H1 (cell line): Measurements from ENCODE around the gene POLR2H. TPM values are rescaled to one million over a fixed set of nuclear protein-coding genes. Genes with fewer than 3 reads are reported as not detected.

ENCODE experiments used
- CTCF ChIA-PET: fragments of 300-600 bp; sonication (Branson Sonifier 250); formaldehyde crosslinking; loops from one replicate; lab custom pipeline; 2021; ENCODE audit not compliant: partially characterized antibody; lab: Charles Lee
- POLR2A ChIA-PET: fragments of 300-600 bp; sonication (Branson Sonifier 250); formaldehyde crosslinking; loops from one replicate; lab custom pipeline; 2021; ENCODE audit warnings: inconsistent platforms; ENCODE audit not compliant: partially characterized antibody; lab: Charles Lee
- DNase-seq, 2 experiments: peaks; one replicate each; pipeline versions ENCODE4 v3.0.0 to v3.0.0-alpha.2; 2010 to 2022; ENCODE audit warnings: low spot score in 2 of 2, low read depth in 1 of 2, mixed read lengths in 1 of 2
- FAIRE-seq: peaks from 2 replicates; lab custom pipeline; 2011; peaks lifted over from hg19 to GRCh38; lab: Jason Lieb, UNC
- H2AFZ ChIP-seq: 2 replicates; pipeline ENCODE4 v1.8.1; 2012; ENCODE audit warnings: low read length, inconsistent platforms
- H2AK5ac ChIP-seq: 2 replicates; pipeline ENCODE4 v1.6.1; 2013; ENCODE audit warnings: low read depth, low read length
- H2BK120ac ChIP-seq: replicated peaks from 2 replicates; pipeline ENCODE3; 2013; ENCODE audit warnings: low read depth, low read length, inconsistent platforms
- H2BK12ac ChIP-seq: 2 replicates; pipeline ENCODE4 v1.6.1; 2013; ENCODE audit warnings: low read depth, low read length
- H2BK15ac ChIP-seq: 2 replicates; pipeline ENCODE4 v1.6.1; 2013; ENCODE audit warnings: low read length
- H2BK20ac ChIP-seq: 2 replicates; pipeline ENCODE4 v1.6.1; 2013; ENCODE audit warnings: low read length
- H2BK5ac ChIP-seq: 2 replicates; pipeline ENCODE4 v1.6.1; 2013; ENCODE audit warnings: low read depth, low read length
- H3K14ac ChIP-seq: 2 replicates; pipeline ENCODE4 v1.6.1; 2013; ENCODE audit warnings: inconsistent platforms; ENCODE audit not compliant: insufficient read length
- H3K18ac ChIP-seq: 2 replicates; pipeline ENCODE4 v1.6.1; 2013; ENCODE audit warnings: low read length; ENCODE audit errors: extremely low read depth
- H3K23ac ChIP-seq: 2 replicates; pipeline ENCODE4 v1.6.1; 2013; ENCODE audit warnings: inconsistent platforms; ENCODE audit not compliant: insufficient read length
- H3K23me2 ChIP-seq: 2 replicates; pipeline ENCODE4 v1.6.1; 2013; ENCODE audit warnings: low read depth, low read length
- H3K27ac ChIP-seq: 2 replicates; pipeline ENCODE4 v1.6.1; 2011; ENCODE audit warnings: low read depth, low read length, inconsistent platforms
- H3K27me3 ChIP-seq, 4 experiments: replicated peaks in 1 of 4; 1 replicate in 1 of 4; 2 replicates in 3 of 4; pipeline versions ENCODE4 v1.6.1 to v1.8.1; 2011 to 2013; ENCODE audit warnings: low read length in 3 of 4, mild to moderate bottlenecking in 3 of 4, inconsistent platforms in 2 of 4, mixed read lengths in 2 of 4, moderate library complexity in 1 of 4; ENCODE audit not compliant: control insufficient read depth in 3 of 4, insufficient read depth in 3 of 4; ENCODE audit errors: extremely low read depth in 1 of 4
- H3K36me3 ChIP-seq, 4 experiments: 2 replicates each; pipeline versions ENCODE4 v1.6.1 to v1.8.1; 2011 to 2013; ENCODE audit warnings: mild to moderate bottlenecking in 4 of 4, low read length in 3 of 4, moderate library complexity in 2 of 4, control low read depth in 1 of 4, inconsistent platforms in 1 of 4; ENCODE audit not compliant: insufficient read depth in 4 of 4, control insufficient read depth in 2 of 4
- H3K4ac ChIP-seq: replicated peaks from 2 replicates; pipeline ENCODE3; 2013; ENCODE audit warnings: low read length, low read depth, mixed read lengths, inconsistent platforms; ENCODE audit not compliant: insufficient read length
- H3K4me1 ChIP-seq, 4 experiments: replicated peaks in 1 of 4; 1 replicate in 1 of 4; 2 replicates in 3 of 4; pipeline versions ENCODE4 v1.6.1 to v1.8.1; 2011 to 2013; ENCODE audit warnings: low read length in 3 of 4, inconsistent platforms in 2 of 4, mixed read lengths in 1 of 4; ENCODE audit not compliant: insufficient read depth in 4 of 4, control insufficient read depth in 3 of 4
- H3K4me2 ChIP-seq, 2 experiments: 2 replicates each; pipeline versions ENCODE4 v1.6.1 to v1.8.1; 2011 to 2013; ENCODE audit warnings: low read depth in 2 of 2, low read length in 2 of 2, control low read depth in 1 of 2, inconsistent platforms in 1 of 2, mild to moderate bottlenecking in 1 of 2; ENCODE audit not compliant: insufficient read depth in 1 of 2
- H3K4me3 ChIP-seq, 4 experiments: fragments of 200-600, 300-600 bp in 1 of 4; sonication (generic), shearing (Covaris generic), sonication (Bioruptor Twin) in 1 of 4; 2 replicates each; pipeline versions ENCODE4 v1.5.1 to v1.8.1; 2011 to 2016; ENCODE audit warnings: low read length in 4 of 4, low read depth in 3 of 4, control low read depth in 2 of 4, inconsistent platforms in 2 of 4, mild to moderate bottlenecking in 2 of 4, mixed read lengths in 1 of 4, moderate library complexity in 1 of 4; ENCODE audit not compliant: insufficient read depth in 2 of 4; ENCODE audit errors: extremely low read depth in 1 of 4
- H3K56ac ChIP-seq: replicated peaks from 2 replicates; pipeline ENCODE3; 2013; ENCODE audit warnings: low read depth, mild to moderate bottlenecking, mixed read lengths, low read length, inconsistent platforms; ENCODE audit not compliant: insufficient read length
- H3K79me1 ChIP-seq: 2 replicates; pipeline ENCODE4 v1.6.1; 2013; ENCODE audit warnings: low read depth, low read length, control low read depth
- H3K79me2 ChIP-seq, 2 experiments: 2 replicates each; pipeline versions ENCODE4 v1.6.1 to v1.8.1; 2012 to 2013; ENCODE audit warnings: low read length in 2 of 2, mild to moderate bottlenecking in 2 of 2, inconsistent platforms in 1 of 2; ENCODE audit not compliant: insufficient read depth in 2 of 2, control insufficient read depth in 1 of 2
- H3K9ac ChIP-seq, 4 experiments: replicated peaks in 1 of 4; 1 replicate in 1 of 4; 2 replicates in 3 of 4; pipeline versions ENCODE4 v1.6.1 to v1.8.1; 2011 to 2013; ENCODE audit warnings: low read depth in 3 of 4, low read length in 3 of 4, control low read depth in 2 of 4, mild to moderate bottlenecking in 2 of 4, moderate library complexity in 2 of 4, inconsistent platforms in 1 of 4; ENCODE audit errors: extremely low read depth in 1 of 4
- H3K9me3 ChIP-seq, 2 experiments: 2 replicates each; pipeline versions ENCODE4 v1.6.1 to v1.8.1; 2012 to 2013; ENCODE audit warnings: mild to moderate bottlenecking in 2 of 2, moderate library complexity in 2 of 2, control low read depth in 1 of 2, inconsistent platforms in 1 of 2, low read depth in 1 of 2, low read length in 1 of 2, mixed read lengths in 1 of 2; ENCODE audit not compliant: insufficient read depth in 2 of 2
- H4K20me1 ChIP-seq, 2 experiments: replicated peaks in 1 of 2; 2 replicates each; pipeline versions ENCODE3 to v1.8.1; 2011 to 2013; ENCODE audit warnings: inconsistent platforms in 2 of 2, low read length in 2 of 2, mild to moderate bottlenecking in 1 of 2; ENCODE audit not compliant: insufficient read depth in 2 of 2, control insufficient read depth in 1 of 2
- H4K5ac ChIP-seq: 2 replicates; pipeline ENCODE4 v1.6.1; 2013; ENCODE audit warnings: low read length, low read depth, mixed read lengths, inconsistent platforms; ENCODE audit not compliant: insufficient read length
- H4K8ac ChIP-seq: 2 replicates; pipeline ENCODE4 v1.8.0; 2013; ENCODE audit warnings: mild to moderate bottlenecking, moderate library complexity, low read length, inconsistent platforms; ENCODE audit not compliant: insufficient read depth; ENCODE audit errors: extremely low read depth
- H4K91ac ChIP-seq: replicated peaks from 2 replicates; pipeline ENCODE3; 2013; ENCODE audit warnings: low read length, mixed read lengths, inconsistent platforms; ENCODE audit not compliant: insufficient read length
- GABPA ChIP-seq: IDR thresholded peaks from 2 replicates; pipeline ENCODE4 v1.6.1; 2011; ENCODE audit warnings: mild to moderate bottlenecking, low read length, moderate library complexity, borderline replicate concordance; ENCODE audit not compliant: insufficient read depth
- POLR2A ChIP-seq, 2 experiments: IDR thresholded peaks; 1 replicate in 1 of 2; 2 replicates in 1 of 2; pipeline ENCODE4 v1.6.1; 2011; ENCODE audit warnings: low read depth in 2 of 2, low read length in 2 of 2, mild to moderate bottlenecking in 2 of 2; ENCODE audit errors: control extremely low read depth in 1 of 2
- SP2 ChIP-seq: IDR thresholded peaks from 2 replicates; pipeline ENCODE4 v1.6.1; 2012; ENCODE audit warnings: mild to moderate bottlenecking, low read length, inconsistent platforms
- WGBS, 2 experiments: shearing (Covaris generic) in 1 of 2; methylation state at CpG; one replicate each; pipeline versions ENCODE4 v1.1.6 to v1.1.7; 2013 to 2015; ENCODE audit warnings: low lambda C conversion rate in 2 of 2, mixed read lengths in 2 of 2, inconsistent platforms in 1 of 2, low coverage in 1 of 2, missing lambda C conversion rate in 1 of 2; ENCODE audit not compliant: insufficient replicate concordance in 2 of 2, insufficient coverage in 1 of 2, insufficient read length in 1 of 2; ENCODE audit errors: extremely low coverage in 1 of 2, missing lambda C conversion rate in 1 of 2; 5-methylcytosine and 5-hydroxymethylcytosine counted together
- polyA plus RNA-seq, 7 experiments: library from polyadenylated mRNA; depleted of rRNA in 3 of 7; stranded (reverse) in 5 of 7; unstranded in 2 of 7; fragments of >200 nt in 5 of 7; fragments of 200-250 nt in 2 of 7; gene quantifications; 1 replicate in 5 of 7; 2 replicates in 1 of 7; 4 replicates in 1 of 7; pipeline versions ENCODE4 v1.2.1 to v1.2.3, GENCODE V29; 2011 to 2013; ENCODE audit warnings: missing spikeins in 2 of 7, mixed read lengths in 2 of 7
- total RNA-seq: library from RNA; stranded (reverse); fragmentation: NEBNext Ultra II Directional; extraction: Animal tissue kit (Norgen Biotek cat#: 25700); gene quantifications from 2 replicates; pipeline ENCODE4 v1.2.1, GENCODE V29; 2021

Gene POLR2H
- total and polyA plus RNA-seq, 2 of the 8 experiments (the other 6 are each of a cell fraction or from before 2014, with no cell fraction given), result 113 to 335 TPM

DNA sequence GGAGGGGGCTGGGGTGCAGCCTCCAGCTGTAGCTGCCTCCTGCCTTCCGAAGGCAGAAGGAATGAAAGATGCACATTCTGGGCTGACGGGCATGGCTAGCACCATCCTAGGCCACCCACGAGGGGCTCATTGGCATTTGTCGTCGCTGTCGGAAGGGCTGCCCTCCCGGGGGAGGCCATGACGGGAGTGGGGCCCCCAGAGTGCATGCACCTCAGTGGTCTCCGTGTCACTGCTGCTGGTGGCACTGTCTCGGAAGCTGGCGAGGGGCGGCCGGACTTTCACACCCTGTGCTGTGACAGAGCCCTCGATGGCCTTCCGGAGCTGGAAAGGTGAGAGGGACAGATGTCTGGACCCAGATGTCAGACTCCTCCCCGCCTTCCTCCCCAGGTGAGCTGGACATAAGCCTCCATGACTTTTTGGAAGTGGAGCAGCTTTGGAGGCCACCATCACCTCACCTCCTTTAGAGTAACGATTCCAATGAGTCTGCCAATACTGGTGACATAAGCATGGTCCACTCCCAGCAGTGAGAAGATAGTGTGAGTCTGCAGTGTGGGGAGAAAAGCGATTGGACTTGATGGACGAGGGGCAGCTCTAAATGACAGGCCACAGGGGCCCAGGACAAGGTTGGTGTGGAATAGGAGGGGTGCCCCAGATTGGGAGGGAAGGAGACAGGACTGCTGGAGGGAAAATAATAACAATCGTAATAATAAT lies 14.9 kb upstream of the POLR2H start:
- Histone ChIP-seq H3K79me1 (no peaks in the 10 kb centered on the region; the same call in 1 of the 2 replicates), H3K79me2 (no peaks in the 10 kb centered on the region), H2BK120ac (no peak overlapping the region), H4K91ac (no peak overlapping the region), H3K23me2 (no peaks in the 10 kb centered on the region), H2BK15ac (no peak overlapping the region), H2BK5ac (no peak overlapping the region), H3K23ac (no peak overlapping the region), H4K8ac (no peak overlapping the region), H3K56ac (no peak overlapping the region), H3K14ac (no peak overlapping the region), H3K9me3 (no peaks in the 10 kb centered on the region), H2BK12ac (no peak overlapping the region), H3K4me3 (no peak overlapping the region), H3K27ac (no peak overlapping the region), H3K27me3 (no peaks in the 10 kb centered on the region), H3K4me1 (peaks cover 0 to 13% (median 10%) of the 10 kb centered on the region in 4 experiments; a peak in 6 of 7 replicates), H3K4me2 (no peak overlapping the region), H4K20me1 (peaks cover 2 to 15% of the 10 kb centered on the region in 2 experiments), H3K36me3 (peaks cover 0 to 16% (median 3%) of the 10 kb centered on the region in 4 experiments; a peak in 6 of 8 replicates), H3K4ac (no peak overlapping the region), H3K18ac (no peak overlapping the region), H3K9ac (no peak overlapping the region), H2AK5ac (no peak overlapping the region; the same call in 1 of the 2 replicates), H4K5ac (no peak overlapping the region), H2AFZ (no peak overlapping the region), H2BK20ac (no peak overlapping the region)
- DNase-seq (no peak), FAIRE-seq (no peak)
- ChIA-PET CTCF (interaction anchor here (0.6 to 7.4 kb wide), 6 partner anchors 7 to 442 kb away, joined by 3 to 49 read pairs (median 6); no protein-coding TSS in a partner anchor), POLR2A (interaction anchor here (1.0 to 3.2 kb wide), 5 partner anchors 9 to 29 kb away, joined by 3 to 23 read pairs (median 5); partner anchors contain the start of gene FAM131A)
- 91% methylated on average over 18 of the region's 20 CpGs; no CpG with 5 or more reads in 1 of the 2 experiments for WGBS, 2 experiments
- no peak for TF ChIP-seq GABPA
- no peak for TF ChIP-seq SP2
- TF ChIP-seq POLR2A (IDR thresholded peaks at IDR 0.05; ENCODE audit: control extremely low read depth in 1 of 2, low read depth in 2 of 2, low read length in 2 of 2), result 0 out of 3 replicates have a peak, but pooled peaks of 1 of the 2 experiments have one; percentile 9
